Thyroid gland (tissue), 4 donors: ENCODE data around the gene SLC26A3. TPM values are rescaled to one million over a fixed set of nuclear protein-coding genes. Genes with fewer than 3 reads are reported as not detected.

ENCODE experiments used
- DNase-seq, 2 donors: peaks; one replicate each; pipeline ENCODE4 v3.0.0-alpha.2; 2019
- H3K27ac ChIP-seq, 3 donors: fragments of 200-600 bp; sonication (generic); 1 replicate in 2 of 3; 2 replicates in 1 of 3; pipeline ENCODE4 v1.5.1; 2016 to 2019; ENCODE audit warnings: mild to moderate bottlenecking in 1 of 3, moderate library complexity in 1 of 3
- H3K27me3 ChIP-seq: fragments of 200-600 bp; sonication (generic); one replicate; pipeline ENCODE4 v1.5.1; 2019
- H3K36me3 ChIP-seq, 2 donors: fragments of 200-600 bp; sonication (generic); one replicate each; pipeline ENCODE4 v1.5.1; 2016 to 2019
- H3K4me1 ChIP-seq, 2 donors: fragments of 200-600 bp; sonication (generic); one replicate each; pipeline ENCODE4 v1.5.1; 2017 to 2019
- H3K4me3 ChIP-seq, 3 donors: fragments of 200-600 bp; sonication (generic); replicated peaks in 1 of 3; 1 replicate in 2 of 3; 2 replicates in 1 of 3; pipeline ENCODE4 v1.5.1; 2016; ENCODE audit warnings: mild to moderate bottlenecking in 1 of 3
- H3K9me3 ChIP-seq: fragments of 200-600 bp; sonication (generic); one replicate; pipeline ENCODE4 v1.5.1; 2017
- POLR2A ChIP-seq, 2 donors: fragments of 450-650 bp; IDR thresholded peaks; one replicate each; pipeline ENCODE4 v1.6.1; 2017; ENCODE audit warnings: antibody characterized with exemption in 2 of 2, mild to moderate bottlenecking in 2 of 2, moderate library complexity in 1 of 2
- WGBS, 2 donors: methylation state at CpG; one replicate each; pipeline ENCODE4 v1.1.5; 2017; 5-methylcytosine and 5-hydroxymethylcytosine counted together
- intact Hi-C: fragments of 100-400 bp; cut with DNase I; formaldehyde crosslinking; loops from one replicate; pipeline ENCODE4 v1.15.1; 2023
- total RNA-seq, 4 donors: library from RNA; depleted of rRNA; stranded (reverse); fragments of >200 nt; gene quantifications; one replicate each; pipeline ENCODE4 v1.2.3, GENCODE V29; 2016
- TF ChIP-seq, protein P1 (sequence below), 6 experiments: fragments of 200-600 bp in 3 of 6; fragments of 450-650 bp in 3 of 6; sonication (generic) in 3 of 6; IDR thresholded peaks; one replicate each; pipeline ENCODE4 v1.5.1; 2016 to 2019; ENCODE audit warnings: antibody characterized with exemption in 6 of 6, mild to moderate bottlenecking in 2 of 6, inconsistent platforms in 1 of 6, moderate library complexity in 1 of 6

The SLC26A3 gene
- total RNA-seq, 4 donors from 2014 or later: 0.45 TPM; not detected in 3

DNA sequence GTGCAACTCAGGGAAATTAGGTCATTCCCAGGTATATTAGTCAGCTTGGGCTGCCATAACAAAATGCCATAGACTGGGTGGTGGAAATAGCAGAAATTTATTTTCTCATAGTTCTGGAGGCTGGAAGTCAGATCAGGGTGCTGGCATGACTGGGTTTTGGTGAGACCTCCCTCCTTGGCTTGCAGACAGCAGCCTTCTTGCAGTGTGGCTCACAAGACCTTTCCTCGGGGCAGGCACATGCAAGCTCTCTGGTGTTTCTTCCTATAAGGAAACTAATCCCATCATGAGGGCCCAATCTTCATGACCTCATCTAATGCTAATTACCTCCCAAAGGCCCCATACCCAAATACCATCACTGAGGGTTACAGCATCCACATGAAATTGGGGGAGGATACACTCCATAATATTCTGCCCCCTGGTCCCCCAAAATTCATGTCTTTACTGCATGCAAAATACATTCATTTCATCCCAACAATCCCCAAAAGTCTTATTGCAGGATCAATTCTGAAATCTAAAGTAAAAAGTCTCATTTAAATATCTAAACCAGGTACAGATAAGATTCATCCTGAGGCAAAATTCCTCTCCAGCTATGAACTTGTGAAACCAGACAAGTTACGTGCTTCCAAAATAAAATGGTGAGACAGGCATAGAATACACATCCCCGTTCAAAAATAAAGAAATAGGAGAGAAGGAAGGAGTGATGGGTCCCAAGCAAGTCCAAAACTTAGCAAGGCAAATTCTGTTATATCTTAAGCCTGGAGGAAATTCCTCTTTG is 76.5 kb downstream of the SLC26A3 start:
- H3K4me3 ChIP-seq: no peak overlapping the region
- 84 to 90% methylated on average over 3 of the region's 3 CpGs for WGBS, 2 donors
- intact Hi-C loops: loop anchor here (5.0 to 10.0 kb wide), 2 partner anchors 152 to 264 kb away; no protein-coding TSS in a partner anchor
- H3K36me3 ChIP-seq: no peaks in the 10 kb centered on the region
- peaks cover 1 to 16% of the 10 kb centered on the region in 2 donors for H3K4me1 ChIP-seq
- no peak overlapping the region for H3K27ac ChIP-seq
- DNase-seq: no peak
- TF ChIP-seq POLR2A (IDR thresholded peaks at IDR 0.05): no peak
- TF ChIP-seq, protein P1, sequence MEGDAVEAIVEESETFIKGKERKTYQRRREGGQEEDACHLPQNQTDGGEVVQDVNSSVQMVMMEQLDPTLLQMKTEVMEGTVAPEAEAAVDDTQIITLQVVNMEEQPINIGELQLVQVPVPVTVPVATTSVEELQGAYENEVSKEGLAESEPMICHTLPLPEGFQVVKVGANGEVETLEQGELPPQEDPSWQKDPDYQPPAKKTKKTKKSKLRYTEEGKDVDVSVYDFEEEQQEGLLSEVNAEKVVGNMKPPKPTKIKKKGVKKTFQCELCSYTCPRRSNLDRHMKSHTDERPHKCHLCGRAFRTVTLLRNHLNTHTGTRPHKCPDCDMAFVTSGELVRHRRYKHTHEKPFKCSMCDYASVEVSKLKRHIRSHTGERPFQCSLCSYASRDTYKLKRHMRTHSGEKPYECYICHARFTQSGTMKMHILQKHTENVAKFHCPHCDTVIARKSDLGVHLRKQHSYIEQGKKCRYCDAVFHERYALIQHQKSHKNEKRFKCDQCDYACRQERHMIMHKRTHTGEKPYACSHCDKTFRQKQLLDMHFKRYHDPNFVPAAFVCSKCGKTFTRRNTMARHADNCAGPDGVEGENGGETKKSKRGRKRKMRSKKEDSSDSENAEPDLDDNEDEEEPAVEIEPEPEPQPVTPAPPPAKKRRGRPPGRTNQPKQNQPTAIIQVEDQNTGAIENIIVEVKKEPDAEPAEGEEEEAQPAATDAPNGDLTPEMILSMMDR (IDR thresholded peaks at IDR 0.05): no peak
- no peaks in the 10 kb centered on the region for H3K27me3 ChIP-seq
- H3K9me3 ChIP-seq: no peaks in the 10 kb centered on the region

DNA sequence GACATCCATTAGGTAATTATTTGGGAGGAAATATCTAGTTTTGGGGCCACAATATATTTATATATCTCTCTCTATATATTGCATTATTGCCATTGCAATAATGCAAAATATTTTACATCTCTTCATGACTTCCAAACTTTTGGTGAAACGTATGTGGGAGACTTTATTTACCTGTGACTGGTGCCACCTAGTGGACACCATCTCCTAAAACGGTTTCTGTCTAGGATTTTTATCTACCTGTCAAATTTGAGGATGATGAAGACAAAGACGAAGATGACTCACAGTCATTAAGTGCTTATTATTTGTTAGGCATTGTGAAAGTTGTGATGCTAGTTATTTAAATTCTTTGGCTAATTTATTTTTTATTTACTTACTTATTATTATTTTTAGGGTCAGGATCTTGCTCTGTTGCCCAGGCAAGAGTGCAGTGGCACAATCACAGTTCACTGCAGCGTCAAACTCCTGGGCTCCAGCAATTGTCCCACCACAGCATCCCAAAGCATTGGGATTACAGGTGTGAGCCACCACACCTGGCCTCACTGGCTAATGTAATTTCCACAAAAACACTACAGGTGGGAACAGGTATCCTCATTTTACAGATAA is 77.8 kb downstream of the SLC26A3 start:
- TF ChIP-seq, protein P1 (IDR thresholded peaks at IDR 0.05): peak in 5 of 6 experiments; percentile 50 to 79 (median 66)
- no peak for TF ChIP-seq POLR2A (IDR thresholded peaks at IDR 0.05)
- Histone ChIP-seq H3K4me3 (no peak overlapping the region), H3K27ac (no peak overlapping the region), H3K4me1 (peaks cover 10 to 29% of the 10 kb centered on the region in 2 donors), H3K9me3 (no peaks in the 10 kb centered on the region), H3K36me3 (no peaks in the 10 kb centered on the region), H3K27me3 (no peaks in the 10 kb centered on the region)
- intact Hi-C loops: loop anchor here (5.0 to 10.0 kb wide), 2 partner anchors 150 to 263 kb away; no protein-coding TSS in a partner anchor
- DNase-seq: peak; percentile 59 to 62
- 24 to 30% methylated on average over 4 of the region's 4 CpGs for WGBS, 2 donors

- peaks cover 24 to 49% of the 10 kb centered on the region in 2 donors for H3K4me1 ChIP-seq
- DNase-seq: no peak
- H3K9me3 ChIP-seq: no peaks in the 10 kb centered on the region
- no peaks in the 10 kb centered on the region for H3K27me3 ChIP-seq
- intact Hi-C loops: loop anchor here (10.0 kb wide), 1 partner anchor 148 kb away; no protein-coding TSS in a partner anchor
- H3K36me3 ChIP-seq: no peaks in the 10 kb centered on the region
- no peak overlapping the region for H3K4me3 ChIP-seq
- TF ChIP-seq, protein P1 (IDR thresholded peaks at IDR 0.05): no peak
- no peak for TF ChIP-seq POLR2A (IDR thresholded peaks at IDR 0.05)
- peak overlapping the region in 2 of 3 donors; percentile 42 to 50 for H3K27ac ChIP-seq
- WGBS, 2 donors: 95 to 96% methylated on average over 2 of the region's 2 CpGs
Observed at GRCh38 chr7:107723255-107723654, 79.8 kb downstream of the SLC26A3 start.

GRCh38 chr7:107721286-107721685 is 81.7 kb downstream of the SLC26A3 start:
- Histone ChIP-seq H3K9me3 (no peaks in the 10 kb centered on the region), H3K4me3 (no peak overlapping the region), H3K4me1 (peaks cover 29 to 53% of the 10 kb centered on the region in 2 donors), H3K27ac (peak overlapping the region; percentile 63 to 93 (median 70)), H3K36me3 (no peaks in the 10 kb centered on the region), H3K27me3 (no peaks in the 10 kb centered on the region)
- TF ChIP-seq, protein P1 (IDR thresholded peaks at IDR 0.05): no peak
- WGBS, 2 donors: 59 to 82% methylated on average over 1 of the region's 1 CpG
- intact Hi-C loops: loop anchor here (10.0 kb wide), 1 partner anchor 146 kb away; no protein-coding TSS in a partner anchor
- DNase-seq: no peak
